Measurements from ENCODE around the gene MED12L.

DNA sequence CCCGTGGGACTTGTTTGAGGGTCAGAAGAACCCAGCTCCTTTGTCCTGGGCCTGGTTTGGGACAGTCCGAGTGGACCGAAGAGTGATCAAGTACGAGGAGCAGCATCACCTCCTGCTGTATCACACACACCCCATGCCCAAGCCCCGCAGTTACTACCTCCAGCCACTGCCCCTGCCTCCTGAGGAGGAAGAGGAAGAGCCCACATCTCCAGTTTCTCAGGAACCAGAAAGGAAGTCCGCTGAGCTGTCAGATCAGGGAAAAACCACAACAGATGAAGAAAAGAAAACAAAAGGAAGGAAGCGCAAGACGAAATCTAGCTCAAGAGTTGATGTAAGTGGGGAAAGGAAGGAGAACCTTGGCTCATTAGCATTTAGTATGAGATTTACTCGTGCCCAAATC is 302.4 kb downstream of the MED12L start:
- TF ChIP-seq, protein P1, sequence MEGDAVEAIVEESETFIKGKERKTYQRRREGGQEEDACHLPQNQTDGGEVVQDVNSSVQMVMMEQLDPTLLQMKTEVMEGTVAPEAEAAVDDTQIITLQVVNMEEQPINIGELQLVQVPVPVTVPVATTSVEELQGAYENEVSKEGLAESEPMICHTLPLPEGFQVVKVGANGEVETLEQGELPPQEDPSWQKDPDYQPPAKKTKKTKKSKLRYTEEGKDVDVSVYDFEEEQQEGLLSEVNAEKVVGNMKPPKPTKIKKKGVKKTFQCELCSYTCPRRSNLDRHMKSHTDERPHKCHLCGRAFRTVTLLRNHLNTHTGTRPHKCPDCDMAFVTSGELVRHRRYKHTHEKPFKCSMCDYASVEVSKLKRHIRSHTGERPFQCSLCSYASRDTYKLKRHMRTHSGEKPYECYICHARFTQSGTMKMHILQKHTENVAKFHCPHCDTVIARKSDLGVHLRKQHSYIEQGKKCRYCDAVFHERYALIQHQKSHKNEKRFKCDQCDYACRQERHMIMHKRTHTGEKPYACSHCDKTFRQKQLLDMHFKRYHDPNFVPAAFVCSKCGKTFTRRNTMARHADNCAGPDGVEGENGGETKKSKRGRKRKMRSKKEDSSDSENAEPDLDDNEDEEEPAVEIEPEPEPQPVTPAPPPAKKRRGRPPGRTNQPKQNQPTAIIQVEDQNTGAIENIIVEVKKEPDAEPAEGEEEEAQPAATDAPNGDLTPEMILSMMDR (IDR thresholded peaks at IDR 0.05) = no peak
- TF ChIP-seq POLR2AphosphoS5 (IDR thresholded peaks at IDR 0.05) (no peak), POLR2A (IDR thresholded peaks at IDR 0.05) (no peak), EP300 (IDR thresholded peaks at IDR 0.05) (no peak)
